Adipocyte (in vitro differentiated cells): ENCODE measurements around the gene CD44.
A peak's percentile ranks its signal among the peaks of the same experiment; 100 is the strongest.
"Not testable (repeated sequence)": the region's sequence is repeated elsewhere in the genome, so short reads cannot be mapped to it uniquely, and the experiment has no call there.

Experiments
- DNase-seq: peaks from one replicate; pipeline ENCODE4 v3.0.0-alpha.2; 2015; ENCODE audit warnings: low read depth
- H3K27me3 ChIP-seq: replicated peaks from 2 replicates; pipeline ENCODE4 v1.7.0; 2013; ENCODE audit warnings: mild to moderate bottlenecking, low read length, moderate library complexity; ENCODE audit not compliant: control insufficient read depth, insufficient read depth
- H3K36me3 ChIP-seq: 2 replicates; pipeline ENCODE4 v1.7.0; 2013; ENCODE audit warnings: low read length, mild to moderate bottlenecking, moderate library complexity; ENCODE audit not compliant: control insufficient read depth, insufficient read depth, severe bottlenecking
- H3K4me1 ChIP-seq: 2 replicates; pipeline ENCODE4 v1.7.0; 2013; ENCODE audit warnings: mild to moderate bottlenecking, low read length, moderate library complexity; ENCODE audit not compliant: control insufficient read depth, insufficient read depth
- H3K4me3 ChIP-seq: 2 replicates; pipeline ENCODE4 v1.7.0; 2013; ENCODE audit warnings: mild to moderate bottlenecking, low read length, moderate library complexity
- H3K9ac ChIP-seq: 2 replicates; pipeline ENCODE4 v1.7.0; 2013; ENCODE audit warnings: mild to moderate bottlenecking, low read length, moderate library complexity
- H3K9me3 ChIP-seq: 2 replicates; pipeline ENCODE4 v1.7.0; 2013; ENCODE audit warnings: mild to moderate bottlenecking, low read length, moderate library complexity; ENCODE audit not compliant: control insufficient read depth

CD44 gene

DNA sequence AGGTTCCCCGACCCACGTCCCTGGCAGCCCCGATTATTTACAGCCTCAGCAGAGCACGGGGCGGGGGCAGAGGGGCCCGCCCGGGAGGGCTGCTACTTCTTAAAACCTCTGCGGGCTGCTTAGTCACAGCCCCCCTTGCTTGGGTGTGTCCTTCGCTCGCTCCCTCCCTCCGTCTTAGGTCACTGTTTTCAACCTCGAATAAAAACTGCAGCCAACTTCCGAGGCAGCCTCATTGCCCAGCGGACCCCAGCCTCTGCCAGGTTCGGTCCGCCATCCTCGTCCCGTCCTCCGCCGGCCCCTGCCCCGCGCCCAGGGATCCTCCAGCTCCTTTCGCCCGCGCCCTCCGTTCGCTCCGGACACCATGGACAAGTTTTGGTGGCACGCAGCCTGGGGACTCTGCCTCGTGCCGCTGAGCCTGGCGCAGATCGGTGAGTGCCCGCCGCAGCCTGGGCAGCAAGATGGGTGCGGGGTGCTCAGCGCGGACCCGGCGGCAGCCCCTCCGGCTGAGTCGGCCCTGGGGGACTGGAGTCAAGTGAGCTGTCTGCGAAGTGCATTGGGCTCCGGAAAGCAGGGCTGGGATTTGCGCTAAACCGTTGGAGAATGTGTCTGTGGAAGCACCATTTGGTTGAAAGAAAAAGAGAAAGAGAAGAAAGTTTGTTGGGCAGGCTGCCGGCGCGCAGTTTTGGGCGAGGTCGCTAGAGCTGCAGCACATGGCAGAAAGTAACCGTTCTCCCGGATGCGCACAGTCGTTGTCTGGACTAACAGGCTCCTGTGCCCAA lies at the start of gene CD44:
CD44 (plus strand) TSS at position 229 of the 779 bp plus-strand sequence; CDS start at position 362, 133 bp downstream.
- peak; percentile 89 for DNase-seq
- Histone ChIP-seq H3K4me1 (peaks cover 49% of the 10 kb centered on the region), H3K9ac (peak within 1 kb of the TSS; percentile 96), H3K4me3 (peak within 1 kb of the TSS; percentile 92), H3K36me3 (no peaks in the 10 kb centered on the region), H3K9me3 (no peaks in the 10 kb centered on the region), H3K27me3 (no peaks in the 10 kb centered on the region)

DNA sequence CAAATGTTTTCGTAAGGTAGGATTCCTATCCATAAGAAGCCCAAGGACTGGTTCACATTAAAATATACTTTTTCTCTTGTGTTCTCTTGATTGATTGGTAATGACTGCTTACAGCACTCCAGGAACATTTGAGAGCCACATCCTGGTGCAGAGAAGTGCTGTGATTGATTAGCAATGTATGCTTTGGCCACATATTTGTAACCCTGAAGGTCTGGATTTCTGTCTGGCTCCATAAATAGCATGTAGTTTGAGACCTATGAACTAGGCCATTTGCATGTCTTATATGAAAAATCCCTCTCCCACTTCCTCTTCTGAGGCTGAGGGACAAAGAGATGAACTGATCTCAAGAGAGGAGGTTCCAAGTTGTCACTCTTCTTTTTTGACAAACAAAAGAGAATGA lies 49.3 kb upstream of the CD44 start:
- no peak for DNase-seq

DNA sequence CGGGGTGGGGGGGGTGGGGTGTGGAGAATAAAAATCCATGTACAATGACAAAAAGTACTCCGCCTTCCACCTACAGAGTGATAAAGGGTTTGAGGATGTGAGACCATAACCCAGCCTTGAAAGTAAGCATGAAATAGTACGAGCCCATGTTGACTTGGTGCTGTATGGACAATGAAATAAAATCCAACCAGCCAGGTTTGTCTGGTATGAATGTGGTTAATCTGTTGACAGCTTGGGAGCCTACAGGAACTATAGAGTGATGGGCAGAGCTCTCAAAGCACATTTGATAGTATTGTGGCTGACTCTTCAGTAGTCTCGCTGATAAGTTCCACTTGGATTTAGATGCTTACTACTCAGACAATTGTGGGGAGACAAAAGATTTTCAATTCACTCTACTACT lies 48.8 kb upstream of the CD44 start:
- Histone ChIP-seq H3K27me3 (no peaks in the 10 kb centered on the region), H3K9me3 (no peaks in the 10 kb centered on the region), H3K4me1 (peaks cover 21% of the 10 kb centered on the region), H3K36me3 (no peaks in the 10 kb centered on the region), H3K4me3 (no peak overlapping the region), H3K9ac (no peak overlapping the region)
- DNase-seq, result no peak

More for the DNA sequence above, 49.3 kb upstream of the CD44 start:
- no peak overlapping the region for H3K9ac ChIP-seq
- no peaks in the 10 kb centered on the region for H3K36me3 ChIP-seq
- no peaks in the 10 kb centered on the region for H3K27me3 ChIP-seq
- no peak overlapping the region for H3K4me3 ChIP-seq
- no peaks in the 10 kb centered on the region for H3K9me3 ChIP-seq
- H3K4me1 ChIP-seq, result peaks cover 25% of the 10 kb centered on the region

DNA sequence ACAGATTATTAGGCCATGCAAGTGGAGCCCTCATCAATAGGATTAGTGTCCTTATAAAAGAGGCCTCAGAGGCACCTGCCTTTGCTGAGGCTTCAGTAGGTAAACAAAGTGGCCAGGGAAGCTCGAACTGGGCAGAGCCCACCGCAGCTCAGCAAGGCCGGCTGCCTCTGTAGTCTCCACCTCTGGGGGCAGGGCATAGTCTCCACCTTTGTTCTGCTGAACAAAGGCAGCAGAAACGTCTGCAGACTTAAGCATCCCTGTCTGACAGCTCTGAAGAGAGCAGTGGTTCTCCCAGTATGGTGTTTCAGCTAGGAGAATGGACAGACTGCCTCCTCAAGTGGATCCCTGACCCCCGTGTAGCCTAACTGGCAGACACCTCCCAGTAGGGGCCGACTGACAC lies 48.0 kb upstream of the CD44 start:
- H3K36me3 ChIP-seq, H3K9me3 ChIP-seq: not testable (repeated sequence)

DNA sequence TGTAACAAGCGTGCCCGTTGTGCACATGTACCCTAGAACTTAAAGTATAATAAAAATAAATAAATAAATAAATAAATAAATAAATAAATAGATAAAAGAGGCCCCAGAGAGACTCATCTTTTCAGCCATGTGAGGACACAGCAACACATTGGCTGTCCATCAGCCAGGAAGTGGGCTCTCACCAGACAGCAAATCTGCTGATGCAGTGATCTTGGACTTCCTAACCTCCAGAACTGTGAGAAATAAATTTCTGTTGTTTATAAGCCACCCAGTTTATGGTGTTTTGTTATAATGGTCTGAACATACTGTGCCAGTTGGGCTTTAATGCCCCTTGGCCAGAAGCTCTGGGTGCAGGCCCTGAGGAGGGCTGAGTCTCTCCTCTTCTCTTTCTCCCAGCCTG lies 42.2 kb upstream of the CD44 start:
- DNase-seq, result no peak
- no peaks in the 10 kb centered on the region for H3K36me3 ChIP-seq
- peaks cover 38% of the 10 kb centered on the region for H3K4me1 ChIP-seq
- H3K4me3 ChIP-seq, result no peak overlapping the region
- no peaks in the 10 kb centered on the region for H3K27me3 ChIP-seq
- H3K9ac ChIP-seq, result no peak overlapping the region
- no peaks in the 10 kb centered on the region for H3K9me3 ChIP-seq

More for the DNA sequence above, 48.0 kb upstream of the CD44 start:
- not testable (repeated sequence) for H3K27me3 ChIP-seq, H3K9ac ChIP-seq, DNase-seq, H3K4me3 ChIP-seq
- H3K4me1 ChIP-seq, result peaks cover 12% of the 10 kb centered on the region

DNA sequence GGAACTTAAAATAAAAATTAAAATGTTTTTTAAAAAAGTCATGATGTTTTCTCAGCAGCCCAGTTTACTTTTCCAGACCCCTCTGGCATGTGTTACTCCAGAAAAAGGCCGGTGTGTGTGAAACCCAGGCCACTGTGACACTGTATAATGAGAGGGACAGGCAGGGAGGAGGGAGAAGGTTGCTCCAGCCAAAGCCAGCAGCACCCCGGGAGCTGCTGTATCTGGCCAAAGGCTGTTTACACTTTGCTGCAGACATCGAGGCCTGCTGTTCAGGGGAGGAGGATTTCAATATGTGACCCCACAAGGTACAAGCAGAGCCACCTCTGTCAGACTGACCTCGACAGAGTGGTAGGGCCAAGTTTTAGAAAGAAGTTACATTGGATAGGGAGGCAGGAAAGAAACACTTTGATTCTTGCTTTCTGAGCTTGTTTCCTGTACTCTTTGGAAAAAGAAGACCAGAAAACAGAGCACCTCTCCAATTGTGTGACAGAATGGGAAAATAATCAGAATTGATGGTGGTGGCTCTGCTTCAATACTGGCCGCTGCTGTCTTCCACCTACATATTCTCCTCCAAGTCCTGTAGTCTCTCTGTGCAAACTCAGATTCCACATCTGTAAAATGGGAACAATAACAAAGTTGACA lies 41.0 kb upstream of the CD44 start:
- no peaks in the 10 kb centered on the region for H3K9me3 ChIP-seq
- no peaks in the 10 kb centered on the region for H3K36me3 ChIP-seq
- H3K4me1 ChIP-seq, result peaks cover 44% of the 10 kb centered on the region
- H3K27me3 ChIP-seq, result no peaks in the 10 kb centered on the region
- H3K4me3 ChIP-seq, result no peak overlapping the region
- peak overlapping the region; percentile 24 for H3K9ac ChIP-seq
- no peak for DNase-seq

DNA sequence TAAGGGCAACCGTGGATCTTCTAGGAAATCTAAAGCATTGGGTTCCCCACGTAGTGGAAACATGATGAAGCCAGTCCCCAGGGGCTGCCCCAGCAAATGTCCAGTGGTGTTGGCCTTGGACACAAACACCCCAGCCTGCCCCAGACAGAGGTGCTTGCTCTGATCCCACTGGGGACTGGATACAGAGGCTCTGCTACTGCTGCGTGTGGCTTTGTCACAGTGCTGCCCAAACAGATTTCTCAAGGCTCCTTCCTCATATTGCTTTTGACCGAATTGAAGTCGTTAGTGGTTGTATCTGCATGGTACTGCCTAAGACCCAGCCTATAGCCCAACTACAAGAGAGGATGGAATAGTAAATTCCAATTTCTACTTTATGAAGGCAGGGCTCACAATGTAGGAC lies 40.1 kb upstream of the CD44 start:
- Histone ChIP-seq H3K9ac (peak overlapping the region; percentile 74), H3K27me3 (no peaks in the 10 kb centered on the region), H3K4me1 (peaks cover 44% of the 10 kb centered on the region), H3K4me3 (no peak overlapping the region), H3K9me3 (no peaks in the 10 kb centered on the region), H3K36me3 (no peaks in the 10 kb centered on the region)
- no peak for DNase-seq

DNA sequence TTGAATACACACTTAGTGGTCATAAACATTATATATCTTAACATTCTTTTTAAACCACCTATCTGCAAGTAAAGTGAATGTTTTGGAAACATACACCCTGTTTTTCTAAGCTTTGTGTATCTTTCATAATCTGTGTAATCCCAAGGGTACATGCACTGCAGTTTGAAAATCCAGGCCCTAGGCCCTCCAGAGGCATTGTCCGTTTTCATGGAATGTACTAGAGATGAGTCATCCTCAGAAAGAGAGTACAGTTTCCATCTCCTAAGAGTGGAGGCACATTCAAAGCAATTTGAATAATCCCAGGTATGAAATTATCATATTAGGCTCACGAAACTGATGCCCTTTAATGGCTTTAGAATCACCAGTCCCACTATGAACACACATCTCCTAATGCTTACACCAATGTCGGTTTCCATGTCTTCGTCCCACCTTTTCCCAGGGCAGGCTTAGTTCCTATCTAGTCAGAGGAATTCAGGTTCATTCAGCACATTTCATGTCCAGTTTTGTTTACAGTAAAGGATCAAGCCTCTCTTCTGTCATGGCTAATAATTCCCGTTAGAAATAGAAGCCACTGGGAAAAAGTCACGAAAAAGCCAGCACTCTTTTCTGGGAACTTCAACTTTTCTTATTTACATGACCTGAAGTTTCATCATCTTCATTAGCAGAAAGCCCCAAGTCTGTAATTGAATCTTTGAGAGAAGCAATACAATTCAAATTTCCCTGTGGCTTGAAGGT lies 39.5 kb upstream of the CD44 start:
- no peaks in the 10 kb centered on the region for H3K36me3 ChIP-seq
- H3K27me3 ChIP-seq, result no peaks in the 10 kb centered on the region
- peak overlapping the region; percentile 18 for H3K4me3 ChIP-seq
- peak overlapping the region; percentile 74 for H3K9ac ChIP-seq
- DNase-seq, result peak; percentile 84
- H3K4me1 ChIP-seq, result peaks cover 44% of the 10 kb centered on the region
- H3K9me3 ChIP-seq, result no peaks in the 10 kb centered on the region

DNA sequence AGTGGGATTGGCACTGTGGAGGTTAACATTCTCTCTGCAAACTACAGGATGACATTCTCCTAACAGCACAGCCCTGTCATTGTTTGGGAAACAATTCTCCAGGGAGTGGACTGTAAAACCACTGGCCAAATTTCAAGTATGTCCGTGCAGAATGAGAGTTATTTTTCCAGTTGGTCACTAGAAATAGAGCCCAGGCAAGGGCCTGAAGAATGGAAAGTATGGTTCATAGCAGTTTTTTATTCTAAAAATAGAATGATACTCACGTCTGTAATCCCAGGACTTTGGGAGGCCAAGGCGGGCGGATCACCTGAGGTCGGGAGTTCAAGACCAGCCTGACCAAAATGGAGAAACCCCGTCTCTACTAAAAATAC lies 39.0 kb upstream of the CD44 start:
- H3K9me3 ChIP-seq, result no peaks in the 10 kb centered on the region
- peak overlapping the region; percentile 74 for H3K9ac ChIP-seq
- DNase-seq, result peak; percentile 91
- no peaks in the 10 kb centered on the region for H3K27me3 ChIP-seq
- peak overlapping the region; percentile 18 for H3K4me3 ChIP-seq
- H3K36me3 ChIP-seq, result no peaks in the 10 kb centered on the region
- H3K4me1 ChIP-seq, result peaks cover 44% of the 10 kb centered on the region

DNA sequence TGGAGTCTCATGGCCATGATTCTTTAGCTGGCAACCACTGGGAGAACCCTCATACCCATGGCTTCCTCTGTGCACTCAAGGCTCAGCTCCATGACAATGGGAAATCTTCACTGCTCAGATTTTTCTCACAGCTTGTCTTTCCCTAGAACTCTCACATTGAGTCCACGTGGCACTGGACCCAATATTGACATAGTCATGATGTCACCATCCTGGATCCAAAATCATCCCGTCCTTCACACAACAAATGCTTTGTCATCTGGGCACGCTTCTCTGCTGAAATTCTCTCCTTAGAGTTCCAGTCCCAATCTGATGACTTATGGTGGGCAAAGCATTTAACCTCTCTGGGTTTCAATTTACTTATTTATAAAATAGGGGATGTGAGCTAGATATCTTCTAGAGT lies 37.7 kb upstream of the CD44 start:
- DNase-seq, result no peak

DNA sequence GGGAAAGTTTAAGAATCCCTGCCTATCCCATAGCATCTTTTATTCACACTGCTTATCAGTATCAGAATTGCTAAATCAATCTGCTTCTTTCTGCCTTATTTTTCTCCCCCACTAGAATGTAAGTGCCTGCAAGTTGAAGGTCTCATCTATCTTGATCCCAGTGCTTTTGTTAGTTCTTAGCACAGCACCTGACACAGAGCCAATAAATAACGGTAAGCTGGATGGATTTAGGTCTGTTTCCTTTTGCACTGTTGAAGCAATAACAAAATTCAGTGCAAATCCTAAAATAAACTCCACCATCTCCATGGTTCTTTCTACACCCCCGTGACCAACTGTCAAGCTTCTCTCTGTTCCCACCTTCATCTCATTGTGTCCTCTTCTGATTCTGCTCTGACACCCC lies 36.7 kb upstream of the CD44 start:
- no peaks in the 10 kb centered on the region for H3K27me3 ChIP-seq
- no peaks in the 10 kb centered on the region for H3K9me3 ChIP-seq
- peaks cover 48% of the 10 kb centered on the region for H3K4me1 ChIP-seq
- no peak overlapping the region for H3K9ac ChIP-seq
- H3K4me3 ChIP-seq, result no peak overlapping the region
- no peaks in the 10 kb centered on the region for H3K36me3 ChIP-seq
- DNase-seq, result no peak

More for the DNA sequence above, 37.7 kb upstream of the CD44 start:
- Histone ChIP-seq H3K27me3 (no peaks in the 10 kb centered on the region), H3K36me3 (no peaks in the 10 kb centered on the region), H3K4me3 (no peak overlapping the region), H3K9me3 (no peaks in the 10 kb centered on the region), H3K9ac (no peak overlapping the region), H3K4me1 (peaks cover 52% of the 10 kb centered on the region)
